ENCODE measurements around the gene HSD3B2.

DNA sequence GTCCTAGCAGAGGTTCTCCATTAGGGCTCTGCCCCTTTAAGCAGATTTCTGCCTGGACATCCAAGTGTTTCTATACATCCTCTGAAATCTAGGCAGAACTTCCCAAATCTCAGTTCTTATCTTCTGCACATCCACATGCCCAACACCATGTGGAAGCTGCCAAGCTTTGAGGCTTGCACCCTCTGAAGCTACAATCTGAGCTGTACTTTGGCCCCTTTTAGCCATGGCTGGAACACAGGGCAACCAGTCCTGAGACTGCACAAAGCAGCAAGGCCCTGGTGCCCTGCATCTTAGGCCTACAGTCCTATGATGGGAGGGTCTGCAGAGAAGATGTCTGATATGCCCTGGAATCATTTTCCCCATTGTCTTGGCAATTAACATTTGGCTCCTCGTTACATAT lies 38.4 kb upstream of the HSD3B2 start:
- TF ChIP-seq POLR2A (IDR thresholded peaks at IDR 0.05; ENCODE audit: low read depth, low read length) (no peak), POLR2AphosphoS5 (IDR thresholded peaks at IDR 0.05; ENCODE audit: insufficient read depth, low read depth, low read length) (no peak), EZH2 (IDR thresholded peaks at IDR 0.05; ENCODE audit: borderline replicate concordance, low read depth, low read length, severe bottlenecking) (no peak), JUN (IDR thresholded peaks at IDR 0.05; ENCODE audit: borderline replicate concordance, insufficient read depth, insufficient read length, low read depth) (no peak)
- TF ChIP-seq, protein P1, sequence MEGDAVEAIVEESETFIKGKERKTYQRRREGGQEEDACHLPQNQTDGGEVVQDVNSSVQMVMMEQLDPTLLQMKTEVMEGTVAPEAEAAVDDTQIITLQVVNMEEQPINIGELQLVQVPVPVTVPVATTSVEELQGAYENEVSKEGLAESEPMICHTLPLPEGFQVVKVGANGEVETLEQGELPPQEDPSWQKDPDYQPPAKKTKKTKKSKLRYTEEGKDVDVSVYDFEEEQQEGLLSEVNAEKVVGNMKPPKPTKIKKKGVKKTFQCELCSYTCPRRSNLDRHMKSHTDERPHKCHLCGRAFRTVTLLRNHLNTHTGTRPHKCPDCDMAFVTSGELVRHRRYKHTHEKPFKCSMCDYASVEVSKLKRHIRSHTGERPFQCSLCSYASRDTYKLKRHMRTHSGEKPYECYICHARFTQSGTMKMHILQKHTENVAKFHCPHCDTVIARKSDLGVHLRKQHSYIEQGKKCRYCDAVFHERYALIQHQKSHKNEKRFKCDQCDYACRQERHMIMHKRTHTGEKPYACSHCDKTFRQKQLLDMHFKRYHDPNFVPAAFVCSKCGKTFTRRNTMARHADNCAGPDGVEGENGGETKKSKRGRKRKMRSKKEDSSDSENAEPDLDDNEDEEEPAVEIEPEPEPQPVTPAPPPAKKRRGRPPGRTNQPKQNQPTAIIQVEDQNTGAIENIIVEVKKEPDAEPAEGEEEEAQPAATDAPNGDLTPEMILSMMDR (IDR thresholded peaks at IDR 0.05; ENCODE audit: extremely low read depth in 1 of 2, insufficient read depth in 1 of 2, low read depth in 1 of 2, low read length in 2 of 2): no peak

Data from endothelial cell of umbilical vein (primary cell).